ENCODE data around the gene GID8.
A peak's percentile ranks its signal among the peaks of the same experiment; 100 is the strongest.

GRCh38 chr20:62900052-62900691 is 37.8 kb upstream of the GID8 start:
- TF ChIP-seq CTCF (IDR thresholded peaks at IDR 0.05) (peak; percentile 76 to 93 (median 86)), POLR2A (IDR thresholded peaks at IDR 0.05) (no peak)
